GM18498 (cell line): ENCODE results near the gene CTNNA1.
"Not testable (repeated sequence)": the region's sequence is repeated elsewhere in the genome, so short reads cannot be mapped to it uniquely, and the experiment has no call there.

ENCODE experiments used
- ATAC-seq: cut with Tn5 transposase; IDR thresholded peaks from one replicate; pipeline ENCODE4 v1.9.1; 2021; ENCODE audit warnings: mild to moderate bottlenecking, moderate library complexity; ENCODE audit not compliant: unreplicated experiment

The CTNNA1 gene

GRCh38 chr5:138757061-138757776, 4.0 kb downstream of the CTNNA1 start:
- ATAC-seq, result no peak

- ATAC-seq, result no peak
Observed at GRCh38 chr5:138760448-138761110, 7.4 kb downstream of the CTNNA1 start.

GRCh38 chr5:138761115-138761514, 7.9 kb downstream of the CTNNA1 start:
- not testable (repeated sequence) for ATAC-seq

DNA sequence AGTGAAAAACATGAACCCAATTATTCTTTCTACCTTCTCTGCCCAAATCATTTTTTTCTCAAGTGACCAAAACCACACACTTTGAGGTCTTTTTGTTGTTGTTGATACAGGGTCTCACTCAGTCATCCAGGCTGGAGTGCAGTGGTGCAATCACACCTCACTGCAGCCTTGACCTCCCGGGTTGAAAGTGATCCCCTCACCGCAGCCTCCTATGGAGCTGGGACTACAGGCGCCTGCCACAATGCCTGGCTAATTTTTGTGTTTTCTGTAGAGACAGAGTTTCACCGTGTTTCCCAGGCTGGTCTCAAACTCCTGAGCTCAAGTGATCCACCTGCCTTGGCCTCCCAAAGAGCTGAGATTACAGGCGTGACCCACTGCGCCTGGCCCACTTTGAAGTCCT, 8.4 kb downstream of the CTNNA1 start:
- ATAC-seq, result not testable (repeated sequence)

GRCh38 chr5:138762110-138762509, 8.9 kb downstream of the CTNNA1 start:
- no peak for ATAC-seq

- ATAC-seq, result no peak
Observed at GRCh38 chr5:138763037-138763778, 10.0 kb downstream of the CTNNA1 start.

DNA sequence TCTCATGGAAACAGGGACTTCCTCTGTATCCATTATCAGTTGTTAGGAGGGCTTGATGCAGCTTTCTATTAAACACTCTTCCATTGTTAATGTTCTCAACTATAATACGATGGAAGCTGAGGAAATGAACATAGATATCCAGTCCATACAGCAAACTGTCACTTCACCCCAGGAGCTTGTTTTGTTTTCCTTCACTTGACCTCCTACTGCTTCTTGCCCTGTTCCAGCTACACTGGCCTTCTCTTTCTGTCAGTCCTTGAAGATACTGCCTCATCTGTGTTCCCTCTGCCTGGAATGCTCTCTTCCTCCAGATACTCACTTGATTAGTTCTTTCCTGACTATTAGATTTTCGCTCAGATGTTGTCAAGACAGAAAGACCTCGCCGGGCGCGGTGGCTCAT, 17.1 kb downstream of the CTNNA1 start:
- ATAC-seq, result no peak

DNA sequence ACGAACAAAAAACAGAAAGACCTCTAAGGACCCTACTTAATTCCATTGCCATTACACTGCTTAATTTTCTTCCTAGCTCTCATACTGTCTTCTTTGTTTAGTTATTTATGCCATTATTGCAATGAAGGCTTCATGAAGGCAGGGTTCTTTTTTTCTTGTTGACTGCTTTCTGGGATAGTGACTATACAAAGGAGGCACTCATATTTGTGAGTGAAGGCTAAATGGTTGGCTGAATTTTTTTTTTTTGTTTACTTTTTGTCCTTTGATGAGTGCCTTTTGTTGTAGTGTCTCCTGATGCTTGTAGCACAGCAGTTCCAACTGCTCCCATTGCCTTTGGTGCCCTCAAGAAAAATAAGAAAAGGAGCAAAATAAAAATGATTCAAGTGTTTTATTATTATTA, 17.8 kb downstream of the CTNNA1 start:
- no peak for ATAC-seq

GRCh38 chr5:138772986-138773594, 19.9 kb downstream of the CTNNA1 start:
- no peak for ATAC-seq

DNA sequence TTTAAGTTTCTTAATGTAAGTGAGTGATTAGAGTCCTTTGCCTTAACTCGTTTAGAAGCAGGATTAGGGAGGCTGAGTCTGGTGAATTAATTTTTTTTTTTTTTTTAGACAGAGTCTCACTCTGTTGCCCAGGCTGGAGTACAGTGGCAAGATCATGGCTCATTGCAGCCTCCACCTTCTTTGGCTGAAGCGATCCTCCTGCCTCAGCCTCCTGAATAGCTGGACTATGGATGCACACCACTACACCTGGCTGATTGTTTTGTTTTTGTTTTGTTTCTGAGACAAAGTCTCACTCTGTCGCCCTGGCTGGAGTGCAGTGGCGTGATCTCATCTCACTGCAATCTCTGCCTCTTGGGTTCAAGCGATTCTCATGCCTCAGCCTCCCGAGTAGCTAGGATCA, 20.4 kb downstream of the CTNNA1 start:
- not testable (repeated sequence) for ATAC-seq

- no peak for ATAC-seq
Observed at GRCh38 chr5:138775034-138775433, 21.8 kb downstream of the CTNNA1 start.

- ATAC-seq, result no peak
Observed at GRCh38 chr5:138778234-138778633, 25.0 kb downstream of the CTNNA1 start.

GRCh38 chr5:138783976-138784375, 30.8 kb downstream of the CTNNA1 start:
- no peak for ATAC-seq

GRCh38 chr5:138784590-138784989, 31.4 kb downstream of the CTNNA1 start:
- no peak for ATAC-seq

DNA sequence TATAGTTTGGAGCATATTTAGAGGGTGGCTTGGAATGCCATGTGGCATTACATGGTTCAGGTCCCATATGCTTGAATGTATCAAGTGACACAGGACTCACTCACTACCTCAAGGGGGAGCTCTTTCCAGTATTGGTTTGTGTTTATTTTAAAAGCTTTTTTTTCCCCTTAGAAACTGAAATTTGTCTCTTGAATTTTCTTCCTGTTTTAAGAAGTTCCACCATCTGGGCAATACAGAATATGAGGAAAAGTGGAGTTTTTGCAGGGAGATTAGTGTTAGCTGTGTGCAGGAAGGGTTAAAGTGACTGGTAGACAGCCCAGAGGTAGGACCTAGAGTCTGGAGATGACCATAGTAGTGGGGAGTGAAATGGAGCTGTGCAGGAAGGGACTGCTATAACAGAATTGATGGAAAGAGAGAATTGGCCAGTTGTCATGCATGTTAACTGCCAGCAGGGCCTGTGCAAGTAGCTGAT, 36.6 kb downstream of the CTNNA1 start:
- ATAC-seq, result no peak

DNA sequence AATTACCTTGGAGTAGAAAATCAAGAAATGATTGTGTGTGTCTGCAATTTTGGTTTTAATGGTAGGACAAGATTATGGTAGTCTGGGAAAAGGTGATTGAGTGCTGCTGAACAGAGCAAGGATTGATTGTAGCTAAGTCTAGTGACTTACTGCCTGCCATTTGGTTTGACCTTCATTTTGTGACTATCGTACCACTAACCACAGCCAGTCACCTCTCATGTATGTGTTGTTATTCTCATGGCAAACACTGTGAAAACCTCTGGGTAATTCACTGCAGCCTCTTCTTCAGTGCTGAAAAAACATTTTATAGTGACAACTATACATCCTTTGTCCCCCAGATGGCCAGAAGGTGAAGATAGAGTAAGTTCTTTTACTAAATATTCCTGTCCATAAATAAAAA, 37.5 kb downstream of the CTNNA1 start:
- no peak for ATAC-seq

DNA sequence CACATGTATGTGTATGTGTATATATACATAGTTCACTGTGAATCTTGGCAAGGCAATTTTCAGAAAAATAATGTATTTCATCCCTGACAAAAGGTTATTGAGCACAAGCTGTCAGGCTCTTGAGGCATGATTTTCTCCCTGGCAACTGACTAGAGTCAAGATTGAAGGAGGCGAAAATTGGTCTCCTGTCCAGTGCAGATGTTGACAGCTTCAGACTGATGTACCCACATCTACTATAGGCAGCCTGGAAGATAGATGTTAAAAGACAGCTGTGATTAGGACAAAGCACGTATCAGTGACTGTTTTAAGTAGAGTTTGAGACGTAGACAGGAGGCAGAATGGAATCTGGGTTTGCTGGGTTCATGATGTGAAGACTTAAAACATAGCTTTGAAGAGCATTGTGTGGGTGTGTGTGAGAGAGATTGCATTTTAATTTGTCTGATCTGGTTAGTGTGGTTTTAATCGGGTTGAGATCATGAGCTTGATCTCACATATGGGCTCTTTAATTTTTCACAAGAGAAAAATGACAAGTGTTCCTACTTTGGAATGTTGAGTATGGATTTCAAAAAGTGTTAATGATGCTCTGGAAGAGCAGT, 39.1 kb downstream of the CTNNA1 start:
- no peak for ATAC-seq

- no peak for ATAC-seq
Observed at GRCh38 chr5:138793575-138793974, 40.4 kb downstream of the CTNNA1 start.

GRCh38 chr5:138803285-138803684, 50.1 kb downstream of the CTNNA1 start:
- no peak for ATAC-seq

DNA sequence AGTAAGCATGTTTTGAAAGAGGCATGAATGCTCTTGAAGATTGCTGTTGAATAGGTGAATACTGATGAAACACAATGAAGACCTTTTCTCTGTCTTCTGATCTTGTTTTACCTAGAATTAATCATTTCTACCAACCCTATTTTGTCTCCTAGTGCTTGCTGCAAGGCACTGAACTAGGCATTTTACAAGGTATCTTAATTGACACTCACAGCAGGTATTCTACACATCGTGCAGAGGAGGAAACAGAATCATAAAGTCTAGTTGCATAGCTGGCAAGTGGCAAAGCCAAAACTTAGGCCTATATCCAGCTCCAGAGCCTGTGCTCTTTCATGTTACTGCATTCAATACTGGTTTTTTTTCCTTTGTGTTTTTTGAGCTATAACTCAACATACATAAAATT, 50.7 kb downstream of the CTNNA1 start:
- ATAC-seq, result no peak

DNA sequence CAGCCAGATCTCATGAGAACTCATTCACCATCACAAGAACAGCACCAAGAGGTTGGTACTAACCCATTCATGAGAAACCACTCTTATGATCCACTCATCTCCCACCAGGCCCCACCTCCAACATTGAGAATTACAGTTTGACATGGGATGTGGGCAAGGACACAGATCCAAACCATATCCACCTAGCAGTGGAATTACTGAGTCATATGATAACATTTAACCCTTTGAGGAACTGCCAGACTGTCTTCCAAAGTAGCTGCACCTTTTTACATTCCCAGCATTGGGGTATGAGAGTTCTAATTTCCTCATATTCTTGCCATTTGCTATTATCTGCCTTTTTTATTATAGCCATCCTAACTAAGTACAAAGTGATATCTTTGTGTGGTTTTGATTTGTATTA, 51.9 kb downstream of the CTNNA1 start:
- no peak for ATAC-seq
